H9 (cell line): ENCODE measurements around the gene SLC35A5. TPM values are rescaled to one million over a fixed set of nuclear protein-coding genes. Genes with fewer than 3 reads are reported as not detected.
"Not testable (repeated sequence)": the region's sequence is repeated elsewhere in the genome, so short reads cannot be mapped to it uniquely, and the experiment has no call there.

Experiments
- DNase-seq: peaks from one replicate; pipeline ENCODE4 v3.0.0-alpha.2; 2017
- H2AFZ ChIP-seq: one replicate; pipeline ENCODE4 v1.6.1; 2013; ENCODE audit warnings: mild to moderate bottlenecking, low read length, control low read depth, moderate library complexity
- H2AK5ac ChIP-seq: 2 replicates; pipeline ENCODE4 v1.6.1; 2013; ENCODE audit warnings: low read length, control low read depth, mixed read lengths; ENCODE audit not compliant: insufficient read length
- H2BK120ac ChIP-seq: one replicate; pipeline ENCODE4 v1.6.1; 2013; ENCODE audit warnings: low read depth, mild to moderate bottlenecking, low read length, control low read depth, inconsistent platforms; ENCODE audit not compliant: poor library complexity, severe bottlenecking
- H2BK12ac ChIP-seq: 2 replicates; pipeline ENCODE4 v1.6.1; 2013; ENCODE audit warnings: low read length, control low read depth, mixed read lengths, low read depth; ENCODE audit not compliant: insufficient read length
- H2BK15ac ChIP-seq: 2 replicates; pipeline ENCODE4 v1.6.1; 2013; ENCODE audit warnings: low read depth, low read length, control low read depth
- H2BK20ac ChIP-seq: one replicate; pipeline ENCODE4 v1.6.1; 2013; ENCODE audit warnings: low read depth, mild to moderate bottlenecking, low read length, control low read depth, inconsistent platforms; ENCODE audit not compliant: poor library complexity, severe bottlenecking
- H2BK5ac ChIP-seq: 2 replicates; pipeline ENCODE4 v1.6.1; 2013; ENCODE audit warnings: low read length, control low read depth, mixed read lengths; ENCODE audit not compliant: insufficient read length
- H3K14ac ChIP-seq: 2 replicates; pipeline ENCODE4 v1.6.1; 2013; ENCODE audit warnings: low read length, control low read depth; ENCODE audit not compliant: insufficient read depth
- H3K18ac ChIP-seq: 2 replicates; pipeline ENCODE4 v1.6.1; 2013; ENCODE audit warnings: low read depth, mild to moderate bottlenecking, mixed read lengths, low read length, control low read depth; ENCODE audit not compliant: insufficient read length
- H3K23ac ChIP-seq: 2 replicates; pipeline ENCODE4 v1.6.1; 2013; ENCODE audit warnings: low read length, control low read depth, mixed read lengths, low read depth; ENCODE audit not compliant: insufficient read length
- H3K23me2 ChIP-seq: 2 replicates; pipeline ENCODE4 v1.6.1; 2013; ENCODE audit warnings: low read depth, mild to moderate bottlenecking, mixed read lengths, low read length, control low read depth; ENCODE audit not compliant: insufficient read length, poor library complexity, severe bottlenecking
- H3K27ac ChIP-seq: 2 replicates; pipeline ENCODE4 v1.5.1; 2013; ENCODE audit warnings: low read length, control low read depth, mixed read lengths, low read depth; ENCODE audit not compliant: insufficient read length
- H3K27me3 ChIP-seq: 2 replicates; pipeline ENCODE4 v1.6.1; 2013; ENCODE audit warnings: low read length, control low read depth, inconsistent platforms; ENCODE audit not compliant: insufficient read depth
- H3K4ac ChIP-seq: 2 replicates; pipeline ENCODE4 v1.6.1; 2013; ENCODE audit warnings: low read depth, mild to moderate bottlenecking, control low read depth, inconsistent platforms, low read length, moderate library complexity
- H3K4me1 ChIP-seq: 2 replicates; pipeline ENCODE4 v1.6.1; 2013; ENCODE audit warnings: low read length, control low read depth, inconsistent platforms; ENCODE audit not compliant: insufficient read depth
- H3K4me2 ChIP-seq: 2 replicates; pipeline ENCODE4 v1.6.1; 2013; ENCODE audit warnings: low read length, control low read depth, mixed read lengths; ENCODE audit not compliant: insufficient read length, insufficient read depth
- H3K56ac ChIP-seq: 2 replicates; pipeline ENCODE4 v1.6.1; 2013; ENCODE audit warnings: low read depth, mild to moderate bottlenecking, mixed read lengths, low read length, control low read depth; ENCODE audit not compliant: insufficient read length
- H3K79me1 ChIP-seq: 2 replicates; pipeline ENCODE4 v1.6.1; 2013; ENCODE audit warnings: low read depth, mild to moderate bottlenecking, moderate library complexity, low read length, control low read depth, inconsistent platforms; ENCODE audit not compliant: insufficient read depth, poor library complexity, severe bottlenecking
- H3K79me2 ChIP-seq: 2 replicates; pipeline ENCODE4 v1.6.1; 2013; ENCODE audit warnings: low read length, control low read depth, inconsistent platforms; ENCODE audit not compliant: insufficient read depth
- H3K9ac ChIP-seq: 2 replicates; pipeline ENCODE4 v1.6.1; 2013; ENCODE audit warnings: low read length, control low read depth, mixed read lengths; ENCODE audit not compliant: insufficient read length; ENCODE audit errors: extremely low read depth
- H3K9me3 ChIP-seq: one replicate; pipeline ENCODE4 v1.6.1; 2013; ENCODE audit warnings: low read depth, low read length, inconsistent platforms; ENCODE audit not compliant: control insufficient read depth
- H3T11ph ChIP-seq: one replicate; pipeline ENCODE4 v1.6.1; 2013; ENCODE audit warnings: mild to moderate bottlenecking, low read length, control low read depth, inconsistent platforms
- H4K20me1 ChIP-seq: one replicate; pipeline ENCODE4 v1.6.1; 2013; ENCODE audit not compliant: control insufficient read depth, insufficient read length, insufficient read depth
- H4K5ac ChIP-seq: 2 replicates; pipeline ENCODE4 v1.6.1; 2013; ENCODE audit warnings: low read depth, mild to moderate bottlenecking, mixed read lengths, low read length, control low read depth; ENCODE audit not compliant: insufficient read length
- H4K8ac ChIP-seq: replicated peaks from 2 replicates; pipeline ENCODE4 v1.6.1; 2013; ENCODE audit warnings: low read length, control low read depth, mixed read lengths, low read depth; ENCODE audit not compliant: insufficient read length
- H4K91ac ChIP-seq: 2 replicates; pipeline ENCODE4 v1.6.1; 2013; ENCODE audit warnings: low read depth, mild to moderate bottlenecking, moderate library complexity, mixed read lengths, low read length, control low read depth; ENCODE audit not compliant: insufficient read length
- H3K27ac Mint-ChIP-seq, 3 experiments: 2 replicates in 2 of 3; 3 replicates in 1 of 3; pipeline ENCODE4 v1.8.0; 2020 to 2021; ENCODE audit warnings: mixed read lengths in 3 of 3, mild to moderate bottlenecking in 1 of 3, moderate library complexity in 1 of 3
- H3K27me3 Mint-ChIP-seq: 2 replicates; pipeline ENCODE4 v1.8.0; 2021; ENCODE audit warnings: low read depth, mild to moderate bottlenecking, moderate library complexity, mixed read lengths
- H3K36me3 Mint-ChIP-seq, 3 experiments: 2 replicates in 2 of 3; 3 replicates in 1 of 3; pipeline ENCODE4 v1.8.0; 2020 to 2021; ENCODE audit warnings: low read depth in 3 of 3, mixed read lengths in 3 of 3; ENCODE audit not compliant: insufficient read depth in 1 of 3
- H3K4me1 Mint-ChIP-seq, 2 experiments: 2 replicates each; pipeline ENCODE4 v1.8.0; 2020; ENCODE audit warnings: mixed read lengths in 2 of 2
- H3K4me3 Mint-ChIP-seq, 2 experiments: 2 replicates in 1 of 2; 3 replicates in 1 of 2; pipeline ENCODE4 v1.8.0; 2020 to 2021; ENCODE audit warnings: mild to moderate bottlenecking in 2 of 2, mixed read lengths in 2 of 2, moderate library complexity in 1 of 2
- H3K9me3 Mint-ChIP-seq, 2 experiments: 2 replicates in 1 of 2; 3 replicates in 1 of 2; pipeline ENCODE4 v1.8.0; 2020; ENCODE audit warnings: mild to moderate bottlenecking in 2 of 2, mixed read lengths in 2 of 2, moderate library complexity in 1 of 2
- CTCF ChIP-seq: fragments of 200-600 bp; sonication (generic); conservative IDR thresholded peaks from 3 replicates; pipeline ENCODE4 v1.8.0; 2021; ENCODE audit warnings: antibody characterized with exemption, mild to moderate bottlenecking
- WGBS: extraction: QIAGEN DNeasy Blood & Tissue Kit; methylation state at CpG from one replicate; pipeline ENCODE4 v1.1.7; 2013; ENCODE audit warnings: missing lambda C conversion rate, low lambda C conversion rate, mixed read lengths; ENCODE audit not compliant: insufficient read length; ENCODE audit errors: extremely low coverage; 5-methylcytosine and 5-hydroxymethylcytosine counted together
- total RNA-seq: library from RNA; stranded (reverse); gene quantifications from 2 replicates; pipeline ENCODE4 v1.2.1, GENCODE V29; 2021

The SLC35A5 gene
- total RNA-seq, 1 experiment from 2014 or later, result 40.0 TPM

- H3K79me1 ChIP-seq, result not testable (repeated sequence)
- H3K4me1 Mint-ChIP-seq, result peaks cover 32 to 42% of the 10 kb centered on the region in 2 experiments
Observed at GRCh38 chr3:112564247-112564939, 2.5 kb downstream of the SLC35A5 start.

More at GRCh38 chr3:112564247-112564939, 2.5 kb downstream of the SLC35A5 start:
- not testable (repeated sequence) for H3K56ac ChIP-seq, H2AK5ac ChIP-seq, H3K18ac ChIP-seq, H2BK15ac ChIP-seq, H2BK20ac ChIP-seq, H3K4me1 ChIP-seq, H3K9ac ChIP-seq, H2BK5ac ChIP-seq, H3K27me3 Mint-ChIP-seq, H3K27ac ChIP-seq, H4K8ac ChIP-seq, H3K14ac ChIP-seq, H3K23ac ChIP-seq, H3K4ac ChIP-seq, H3T11ph ChIP-seq, H3K9me3 Mint-ChIP-seq, H2BK12ac ChIP-seq, H4K5ac ChIP-seq, H2AFZ ChIP-seq, H3K27me3 ChIP-seq, H2BK120ac ChIP-seq, H3K9me3 ChIP-seq, H3K79me2 ChIP-seq, H3K23me2 ChIP-seq, H4K20me1 ChIP-seq, H4K91ac ChIP-seq
- DNase-seq, result peak; percentile 72
- Mint-ChIP-seq H3K36me3 (peaks cover 2 to 24% (median 20%) of the 10 kb centered on the region in 3 experiments; a peak in 6 of 7 replicates), H3K27ac (peak overlapping the region in 2 of 3 experiments; percentile 84 to 85; a peak in 4 of 7 replicates), H3K4me3 (peak overlapping the region in 1 of 2 experiments; percentile 90; a peak in 2 of 5 replicates)
- H3K4me2 ChIP-seq, result peak overlapping the region; percentile 13
- no CpG with 5 or more reads among the region's 15 CpGs for WGBS
- peak; percentile 49; the same call in 2 of the 3 replicates for TF ChIP-seq CTCF
